ENCODE results near the gene RPP40.

RPP40 gene

GRCh38 chr6:4967301-4968030, 36.4 kb downstream of the RPP40 start:
- no peak for DNase-seq

GRCh38 chr6:4965562-4966389, 38.1 kb downstream of the RPP40 start:
- no peak for DNase-seq

- no peak for DNase-seq
Measured at GRCh38 chr6:4964675-4965561, 38.9 kb downstream of the RPP40 start.

- DNase-seq: no peak
Measured at GRCh38 chr6:4962905-4963304, 40.9 kb downstream of the RPP40 start.

GRCh38 chr6:4961322-4962168, 42.3 kb downstream of the RPP40 start:
- no peak for DNase-seq

- no peak for DNase-seq
Measured at GRCh38 chr6:4958624-4959023, 45.2 kb downstream of the RPP40 start.

GRCh38 chr6:4957521-4958231, 46.2 kb downstream of the RPP40 start:
- DNase-seq: no peak

- DNase-seq: no peak
Measured at GRCh38 chr6:4956625-4957024, 47.2 kb downstream of the RPP40 start.

- no peak for DNase-seq
Measured at GRCh38 chr6:4953440-4953839, 50.4 kb downstream of the RPP40 start.

- no peak for DNase-seq
Measured at GRCh38 chr6:4950836-4951533, 52.9 kb downstream of the RPP40 start.

- no peak for DNase-seq
Measured at GRCh38 chr6:4950076-4950475, 53.8 kb downstream of the RPP40 start.

GRCh38 chr6:4948781-4949450, 54.9 kb downstream of the RPP40 start:
- no peak for DNase-seq

GRCh38 chr6:4947716-4948115, 56.1 kb downstream of the RPP40 start:
- no peak for DNase-seq

- DNase-seq: no peak
Measured at GRCh38 chr6:4946521-4946920, 57.3 kb downstream of the RPP40 start.
